Measurements from ENCODE around the gene ILF2. TPM values are rescaled to one million over a fixed set of nuclear protein-coding genes. Genes with fewer than 3 reads are reported as not detected.
A peak's percentile ranks its signal among the peaks of the same experiment; 100 is the strongest.

The ILF2 gene
- total RNA-seq, 2 experiments from 2014 or later = 211 to 215 TPM

DNA sequence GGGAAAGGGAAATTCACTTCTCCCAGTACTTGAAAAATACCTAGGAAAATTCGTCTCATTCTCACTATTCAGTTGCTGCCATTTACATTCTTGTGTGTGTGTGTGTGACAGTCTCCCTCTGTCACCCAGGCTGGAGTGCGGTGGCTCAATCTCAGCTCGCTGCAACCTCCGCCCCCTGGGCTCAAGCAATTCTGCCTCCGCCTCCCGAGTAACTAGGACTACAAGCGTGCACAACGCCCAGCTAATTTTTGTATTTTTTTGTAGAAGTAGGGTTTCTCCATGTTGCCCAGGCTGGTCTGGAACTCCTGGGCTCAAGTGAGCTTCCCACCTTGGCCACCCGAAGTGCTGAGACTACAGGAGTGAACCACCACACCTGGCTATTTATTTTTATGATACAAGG lies 11.1 kb downstream of the ILF2 start:
- DNase-seq (no peak), ATAC-seq (no peak)
- ChIA-PET CTCF (interaction anchor here (0.7 to 1.8 kb wide), 8 partner anchors 8 to 1342 kb away, joined by 3 to 5 read pairs (median 3); partner anchors contain the start of genes CHTOP, ILF2 and RAB13), POLR2A (interaction anchor here (0.6 to 2.7 kb wide), 7 partner anchors 11 to 326 kb away, joined by 3 to 25 read pairs (median 5); partner anchors contain the start of genes CHTOP, ILF2, RAB13 and S100A1)
- peak overlapping the region; percentile 94 for H3K27ac Mint-ChIP-seq
- H3K9me3 Mint-ChIP-seq (ENCODE audit: insufficient read depth) = no peaks in the 10 kb centered on the region
- peaks cover 17% of the 10 kb centered on the region for H3K4me1 Mint-ChIP-seq (ENCODE audit: low read depth)
- no peaks in the 10 kb centered on the region for H3K27me3 Mint-ChIP-seq (ENCODE audit: low read depth)
- H3K36me3 Mint-ChIP-seq (ENCODE audit: low read depth) = peaks cover 40% of the 10 kb centered on the region
- H3K4me3 Mint-ChIP-seq = peak overlapping the region; percentile 98

DNA sequence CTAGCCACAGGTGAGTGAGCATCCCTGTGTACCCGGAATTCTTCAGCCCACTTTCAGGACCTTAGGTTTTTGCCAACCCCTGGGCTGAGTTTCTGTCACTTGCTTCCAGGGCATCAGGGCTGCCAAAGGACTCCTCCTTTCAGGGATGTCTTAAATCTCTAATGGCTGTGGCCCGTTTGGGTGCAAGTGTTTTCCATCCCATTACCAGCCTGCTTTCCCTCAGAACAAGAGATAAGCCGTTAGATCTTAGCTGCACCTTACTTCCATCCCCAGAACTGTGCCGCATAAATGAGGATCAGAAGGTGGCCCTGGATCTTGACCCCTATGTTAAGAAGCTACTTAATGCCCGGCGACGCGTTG lies 11.6 kb downstream of the ILF2 start:
- ChIA-PET CTCF (interaction anchor here (0.6 to 1.8 kb wide), 12 partner anchors 8 to 1342 kb away, joined by 3 to 6 read pairs (median 3); partner anchors contain the start of genes CHTOP, ILF2 and RAB13), POLR2A (interaction anchor here (0.6 to 2.7 kb wide), 10 partner anchors 8 to 331 kb away, joined by 3 to 25 read pairs (median 4); partner anchors contain the start of genes CHTOP, ILF2, RAB13 and RPS27)
- H3K4me3 Mint-ChIP-seq = peak overlapping the region; percentile 98
- H3K4me1 Mint-ChIP-seq (ENCODE audit: low read depth) = peaks cover 17% of the 10 kb centered on the region
- H3K9me3 Mint-ChIP-seq (ENCODE audit: insufficient read depth) = no peaks in the 10 kb centered on the region
- no peaks in the 10 kb centered on the region for H3K27me3 Mint-ChIP-seq (ENCODE audit: low read depth)
- ATAC-seq = peak; percentile 3
- DNase-seq = no peak
- H3K36me3 Mint-ChIP-seq (ENCODE audit: low read depth) = peaks cover 37% of the 10 kb centered on the region
- H3K27ac Mint-ChIP-seq = peak overlapping the region; percentile 94

DNA sequence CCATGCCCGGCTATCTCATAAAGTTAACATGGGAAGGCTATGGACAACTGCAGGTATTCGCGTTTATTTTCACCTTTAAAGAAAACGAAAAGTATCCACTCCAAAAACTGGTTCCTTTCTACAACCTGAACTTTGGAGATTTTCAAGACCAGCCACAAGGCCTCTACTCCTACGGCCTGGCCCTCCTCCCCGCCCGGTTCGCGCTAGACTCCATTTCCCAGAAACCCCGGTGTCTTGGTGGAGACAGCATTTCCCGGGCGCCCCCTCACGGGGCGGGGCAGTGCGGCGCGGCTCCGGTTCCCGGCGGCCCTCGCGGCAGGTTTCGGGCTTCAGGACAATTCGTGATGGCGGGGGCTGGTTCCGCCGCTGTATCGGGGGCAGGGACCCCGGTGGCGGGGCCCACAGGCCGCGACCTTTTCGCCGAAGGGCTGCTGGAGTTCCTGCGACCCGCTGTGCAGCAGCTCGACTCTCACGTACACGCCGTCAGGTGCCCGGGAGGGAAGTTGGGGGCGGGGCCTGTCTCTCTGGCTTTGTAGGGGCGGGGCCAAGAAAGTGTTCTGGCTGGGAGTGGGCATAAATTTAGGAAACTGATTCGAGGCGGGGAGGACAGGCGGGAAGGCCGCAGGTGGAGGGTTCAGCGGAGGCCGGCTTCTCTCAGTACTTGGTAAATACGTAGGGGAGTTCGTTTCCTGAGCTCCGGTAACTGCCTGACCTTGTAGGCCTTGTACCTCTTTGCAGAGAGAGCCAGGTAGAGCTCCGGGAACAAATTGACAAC lies 12.2 kb downstream of the ILF2 start, which contains the start of gene SNAPIN:
Gene SNAPIN, plus strand, starts transcription at position 304 of the 775 bp plus-strand sequence. Its CDS starts 41 bp downstream, at position 345.
- Mint-ChIP-seq H3K4me1 (ENCODE audit: low read depth) (peaks cover 17% of the 10 kb centered on the region), H3K36me3 (ENCODE audit: low read depth) (peaks cover 33% of the 10 kb centered on the region), H3K27me3 (ENCODE audit: low read depth) (no peaks in the 10 kb centered on the region), H3K4me3 (peak within 1 kb of the TSS; percentile 98), H3K27ac (peak within 1 kb of the TSS; percentile 94), H3K9me3 (ENCODE audit: insufficient read depth) (no peaks in the 10 kb centered on the region)
- POLR2A ChIA-PET = interaction anchor here (0.9 to 2.7 kb wide), 9 partner anchors 9 to 332 kb away, joined by 3 to 25 read pairs (median 4); partner anchors contain the start of genes CHTOP, ILF2, RAB13 and RPS27
- peak; percentile 94 for DNase-seq
- ATAC-seq = peak; percentile 98
- CTCF ChIA-PET = interaction anchor here (0.6 to 1.8 kb wide), 11 partner anchors 9 to 1343 kb away, joined by 3 to 6 read pairs (median 3); partner anchors contain the start of genes CHTOP, ILF2 and RAB13

DNA sequence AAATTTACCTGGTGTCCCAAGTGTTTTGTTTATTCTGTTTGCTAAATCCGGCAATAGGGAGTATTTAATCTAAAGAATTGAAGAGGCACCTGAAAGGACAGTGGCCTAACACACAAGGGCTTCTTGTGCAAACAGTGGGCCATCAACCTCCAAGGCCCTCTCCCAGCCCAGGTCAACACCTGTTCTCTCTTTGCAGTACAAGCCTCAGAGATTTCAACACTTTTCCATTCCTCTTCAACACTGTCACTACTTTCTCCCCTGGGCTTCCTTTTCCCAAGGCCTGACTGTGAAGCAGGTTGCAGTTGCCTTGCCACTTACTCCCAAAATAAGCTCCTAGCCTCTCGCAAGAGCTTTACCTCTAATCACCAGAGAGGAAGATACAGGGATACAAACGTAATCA lies 15.5 kb downstream of the ILF2 start:
- H3K9me3 Mint-ChIP-seq (ENCODE audit: insufficient read depth) = no peaks in the 10 kb centered on the region
- H3K36me3 Mint-ChIP-seq (ENCODE audit: low read depth) = peaks cover 6% of the 10 kb centered on the region
- H3K27ac Mint-ChIP-seq = peak overlapping the region; percentile 10
- peaks cover 17% of the 10 kb centered on the region for H3K4me1 Mint-ChIP-seq (ENCODE audit: low read depth)
- ATAC-seq (no peak), DNase-seq (no peak)
- ChIA-PET POLR2A (no interaction called here), CTCF (interaction anchor here (1.7 kb wide), 1 partner anchor 83 kb away, joined by 4 read pairs; no protein-coding TSS in a partner anchor)
- no peaks in the 10 kb centered on the region for H3K27me3 Mint-ChIP-seq (ENCODE audit: low read depth)
- no peak overlapping the region for H3K4me3 Mint-ChIP-seq

DNA sequence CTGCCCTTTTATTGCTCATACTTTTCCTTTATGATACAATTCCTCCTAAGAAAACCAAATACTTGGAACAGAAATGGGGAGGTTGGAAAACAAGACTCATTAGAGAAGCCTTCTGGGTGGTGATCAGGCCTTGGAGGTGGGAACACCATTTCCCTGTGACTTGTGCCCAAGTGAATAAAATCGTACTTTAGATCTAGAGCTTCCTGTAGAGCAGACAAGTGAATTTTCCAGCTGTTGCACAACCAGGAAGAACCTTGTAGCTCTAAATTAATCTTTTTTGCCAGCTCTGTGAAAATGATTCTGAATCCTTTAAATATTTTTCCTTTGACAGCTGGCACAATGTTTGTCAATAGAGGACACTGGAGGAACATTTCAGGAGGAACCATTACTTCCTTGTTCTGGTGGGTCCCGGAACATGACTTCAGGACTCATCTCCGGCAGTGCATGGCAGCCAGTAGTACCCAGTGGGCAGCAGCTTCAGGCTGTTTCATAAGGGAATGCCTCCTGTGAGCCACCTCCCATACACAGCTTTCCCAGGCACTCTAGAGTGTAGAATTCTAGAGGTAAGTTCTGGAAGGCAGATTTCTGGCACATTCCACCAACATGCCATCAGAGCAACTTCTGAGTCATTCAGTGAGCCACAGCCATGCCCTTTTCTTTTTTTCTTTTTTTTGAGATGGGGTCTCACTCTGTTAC lies 17.8 kb downstream of the ILF2 start:
- DNase-seq = no peak
- Mint-ChIP-seq H3K27me3 (ENCODE audit: low read depth) (no peaks in the 10 kb centered on the region), H3K27ac (no peak overlapping the region), H3K36me3 (ENCODE audit: low read depth) (peaks cover under 1% of the 10 kb centered on the region), H3K4me3 (no peak overlapping the region), H3K9me3 (ENCODE audit: insufficient read depth) (no peaks in the 10 kb centered on the region), H3K4me1 (ENCODE audit: low read depth) (peaks cover 22% of the 10 kb centered on the region)
- ATAC-seq = no peak
- CTCF ChIA-PET = interaction anchor here (1.8 kb wide), 1 partner anchor 120 kb away, joined by 5 read pairs; no protein-coding TSS in a partner anchor
- POLR2A ChIA-PET = interaction anchor here (2.4 kb wide), 1 partner anchor 19 kb away, joined by 10 read pairs; the partner anchor contains the start of gene CHTOP

DNA sequence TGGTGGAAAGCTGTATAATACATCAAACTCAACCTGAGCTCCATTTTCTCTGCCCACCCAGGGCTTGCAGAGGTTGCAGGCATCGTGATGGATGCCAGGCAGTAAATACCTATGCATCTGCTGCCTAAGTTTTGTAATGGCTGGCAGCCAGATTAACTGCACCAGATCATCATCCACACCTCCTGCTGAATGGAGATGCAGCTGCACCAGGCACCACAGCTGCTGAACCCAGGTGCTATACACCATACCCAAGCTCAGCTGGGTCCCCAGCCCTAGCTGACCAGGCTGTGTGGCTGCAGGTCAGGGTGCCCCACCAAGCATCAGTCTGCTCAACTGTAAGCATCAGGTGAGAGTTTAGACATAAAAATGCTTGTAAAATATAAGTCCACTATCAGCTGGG lies 19.0 kb downstream of the ILF2 start:
- Mint-ChIP-seq H3K36me3 (ENCODE audit: low read depth) (peaks cover 10% of the 10 kb centered on the region), H3K27ac (no peak overlapping the region), H3K27me3 (ENCODE audit: low read depth) (no peaks in the 10 kb centered on the region), H3K9me3 (ENCODE audit: insufficient read depth) (no peaks in the 10 kb centered on the region), H3K4me1 (ENCODE audit: low read depth) (peaks cover 28% of the 10 kb centered on the region), H3K4me3 (no peak overlapping the region)
- CTCF ChIA-PET = no interaction called here
- POLR2A ChIA-PET = interaction anchor here (0.6 to 2.4 kb wide), 3 partner anchors 8 to 312 kb away, joined by 3 to 10 read pairs (median 4); partner anchors contain the start of genes CHTOP and SLC39A1
- no peak for ATAC-seq
- DNase-seq = no peak

DNA sequence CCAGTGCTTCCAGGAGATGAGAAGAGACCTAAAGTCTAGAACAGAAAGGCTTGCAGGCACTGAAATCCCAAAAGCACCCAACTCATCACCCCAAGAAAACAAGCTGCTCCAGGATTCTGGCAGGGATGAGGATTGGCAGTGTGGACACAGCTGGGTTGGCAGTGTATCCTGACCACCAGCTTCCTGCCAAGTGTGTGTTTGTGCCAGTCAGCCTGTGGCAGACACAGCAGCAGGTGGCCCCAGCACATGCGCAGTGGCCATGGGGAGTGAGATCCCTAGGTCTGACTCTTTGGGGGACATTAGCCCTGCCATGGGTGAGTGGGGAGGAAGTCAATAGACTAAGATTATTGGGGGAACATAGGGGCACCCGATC lies 20.9 kb downstream of the ILF2 start:
- ATAC-seq (peak; percentile 31), DNase-seq (no peak)
- Mint-ChIP-seq H3K36me3 (ENCODE audit: low read depth) (peaks cover 29% of the 10 kb centered on the region), H3K27me3 (ENCODE audit: low read depth) (no peaks in the 10 kb centered on the region), H3K9me3 (ENCODE audit: insufficient read depth) (no peaks in the 10 kb centered on the region), H3K4me3 (no peak overlapping the region), H3K4me1 (ENCODE audit: low read depth) (peaks cover 45% of the 10 kb centered on the region), H3K27ac (peak overlapping the region; percentile 84)
- POLR2A ChIA-PET = interaction anchor here (0.6 to 4.8 kb wide), 4 partner anchors 12 to 853 kb away, joined by 3 to 33 read pairs (median 3); partner anchors contain the start of gene CHTOP
- CTCF ChIA-PET = interaction anchor here (2.0 kb wide), 1 partner anchor 12 kb away, joined by 6 read pairs; no protein-coding TSS in a partner anchor

DNA sequence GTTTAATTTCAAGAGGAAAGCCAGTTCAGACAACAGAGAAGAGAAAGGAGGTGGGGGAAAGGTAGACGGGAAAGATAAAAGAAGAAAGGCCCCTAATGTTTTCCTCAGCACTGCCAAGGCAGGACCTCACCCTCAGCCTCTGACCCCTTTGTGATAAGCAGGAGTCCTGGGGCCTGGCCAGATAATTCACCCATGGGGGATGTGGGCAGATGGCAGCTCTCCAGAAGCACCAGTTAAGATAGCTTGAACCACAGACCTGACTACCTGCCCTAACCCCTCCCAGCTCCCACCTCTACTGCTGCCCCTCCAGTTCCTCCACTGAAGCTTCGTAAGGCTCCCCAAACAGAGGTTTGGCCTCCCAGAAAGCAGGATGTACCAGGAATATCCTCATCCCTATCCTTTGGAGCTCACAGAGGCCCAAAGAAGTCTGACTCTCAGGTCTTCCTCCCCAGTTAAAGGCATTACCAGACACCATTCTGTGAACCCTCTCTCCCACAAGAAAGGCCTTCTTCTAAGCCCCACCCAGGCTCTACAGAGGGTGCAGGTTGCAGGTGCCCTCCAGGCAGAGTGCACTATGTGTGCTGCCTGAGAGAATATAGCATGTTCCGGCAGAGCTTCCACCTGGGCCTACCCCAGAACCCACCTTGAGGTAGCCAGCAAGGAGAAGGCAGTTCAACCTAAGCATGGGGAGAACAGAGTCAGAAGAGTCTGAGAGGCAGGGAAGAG lies 21.5 kb downstream of the ILF2 start:
- peak; percentile 43 for DNase-seq

DNA sequence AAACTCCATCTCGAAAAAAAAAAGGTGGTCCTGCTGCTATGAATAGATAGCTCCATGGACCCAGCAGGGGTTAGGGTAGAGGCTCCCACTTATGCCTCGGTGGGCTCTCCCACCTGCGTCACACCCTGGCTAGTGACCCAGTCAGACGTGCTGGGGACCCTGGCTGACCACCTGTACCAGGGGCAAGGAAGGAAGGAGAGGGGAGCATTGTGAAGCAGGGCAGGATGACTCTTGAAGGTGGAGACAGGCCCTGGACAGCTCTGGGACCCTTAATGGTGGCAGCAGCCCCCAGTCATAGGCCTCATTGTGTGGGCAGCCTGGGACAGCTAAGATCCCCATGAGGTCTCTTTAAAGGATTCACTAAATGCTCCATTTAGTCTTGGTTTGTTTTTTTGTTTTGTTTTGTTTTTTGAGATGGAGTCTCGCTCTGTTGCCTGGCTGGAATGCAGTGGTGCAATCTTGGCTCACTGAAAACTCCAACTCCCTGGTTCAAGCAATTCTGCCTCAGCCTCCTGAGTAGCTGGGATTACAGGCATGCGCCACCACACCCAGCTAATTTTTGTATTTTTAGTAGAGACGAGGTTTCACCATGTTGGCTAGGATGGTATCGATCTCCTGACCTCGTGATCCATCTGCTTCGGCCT lies 22.7 kb downstream of the ILF2 start:
- CTCF ChIA-PET = no interaction called here
- ATAC-seq (no peak), DNase-seq (no peak)
- Mint-ChIP-seq H3K4me1 (ENCODE audit: low read depth) (peaks cover 57% of the 10 kb centered on the region), H3K4me3 (no peak overlapping the region), H3K27ac (no peak overlapping the region), H3K9me3 (ENCODE audit: insufficient read depth) (no peaks in the 10 kb centered on the region), H3K27me3 (ENCODE audit: low read depth) (no peaks in the 10 kb centered on the region), H3K36me3 (ENCODE audit: low read depth) (peaks cover 46% of the 10 kb centered on the region)
- POLR2A ChIA-PET = interaction anchor here (0.5 to 4.8 kb wide), 3 partner anchors 13 to 103 kb away, joined by 3 to 33 read pairs (median 3); partner anchors contain the start of genes CHTOP and S100A14

More for the DNA sequence above, 21.5 kb downstream of the ILF2 start:
- Mint-ChIP-seq H3K27ac (peak overlapping the region; percentile 84), H3K9me3 (ENCODE audit: insufficient read depth) (no peaks in the 10 kb centered on the region), H3K36me3 (ENCODE audit: low read depth) (peaks cover 34% of the 10 kb centered on the region), H3K4me1 (ENCODE audit: low read depth) (peaks cover 49% of the 10 kb centered on the region), H3K27me3 (ENCODE audit: low read depth) (no peaks in the 10 kb centered on the region), H3K4me3 (no peak overlapping the region)
- ChIA-PET POLR2A (interaction anchor here (0.6 to 4.8 kb wide), 5 partner anchors 12 to 854 kb away, joined by 3 to 33 read pairs (median 3); partner anchors contain the start of genes CHTOP and S100A14), CTCF (interaction anchor here (2.0 kb wide), 1 partner anchor 11 kb away, joined by 6 read pairs; no protein-coding TSS in a partner anchor)
- ATAC-seq = peak; percentile 67

DNA sequence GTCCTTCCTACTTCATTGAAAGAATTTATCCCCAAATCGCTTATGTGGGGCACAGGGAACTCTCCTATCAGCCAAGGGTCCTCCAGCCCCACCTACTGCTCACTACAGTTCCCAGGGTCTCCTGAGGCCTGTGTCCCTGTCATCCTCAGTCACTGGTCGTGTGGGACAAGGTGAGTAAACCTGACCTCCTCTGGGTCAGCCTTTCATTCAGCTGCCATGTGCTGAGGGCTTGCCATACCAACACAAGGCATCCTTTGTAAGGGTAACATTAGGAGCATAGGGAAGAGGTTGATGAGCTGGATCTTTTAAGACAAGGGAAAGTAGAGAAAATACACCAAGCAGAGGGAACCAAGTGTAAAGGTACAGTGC lies 23.5 kb downstream of the ILF2 start:
- ChIA-PET POLR2A (interaction anchor here (0.6 to 4.8 kb wide), 2 partner anchors 13 to 14 kb away, joined by 3 to 33 read pairs; partner anchors contain the start of gene CHTOP), CTCF (interaction anchor here (1.0 kb wide), 1 partner anchor 11 kb away, joined by 3 read pairs; the partner anchor contains the start of gene SNAPIN)
- H3K4me3 Mint-ChIP-seq = no peak overlapping the region

More for the DNA sequence above, 23.5 kb downstream of the ILF2 start:
- H3K27me3 Mint-ChIP-seq (ENCODE audit: low read depth) = no peaks in the 10 kb centered on the region
- no peaks in the 10 kb centered on the region for H3K9me3 Mint-ChIP-seq (ENCODE audit: insufficient read depth)
- DNase-seq (no peak), ATAC-seq (no peak)
- H3K27ac Mint-ChIP-seq = peak overlapping the region; percentile 76
- peaks cover 59% of the 10 kb centered on the region for H3K4me1 Mint-ChIP-seq (ENCODE audit: low read depth)
- H3K36me3 Mint-ChIP-seq (ENCODE audit: low read depth) = peaks cover 52% of the 10 kb centered on the region
